ENCODE data around the gene ANO3.

ANO3 gene

GRCh38 chr11:26418386-26418912 lies 86.5 kb downstream of the ANO3 start:
- Histone ChIP-seq H2AFZ (ENCODE audit: low read length) (no peak overlapping the region), H3K9me3 (ENCODE audit: insufficient read depth, low read depth, low read length) (no peaks in the 10 kb centered on the region), H3K4me3 (ENCODE audit: low read length, poor library complexity, severe bottlenecking) (no peak overlapping the region), H3K79me2 (ENCODE audit: insufficient read depth, low read length) (no peaks in the 10 kb centered on the region), H3K4me2 (ENCODE audit: low read depth, low read length, poor library complexity, severe bottlenecking) (no peak overlapping the region), H3K9ac (ENCODE audit: low read depth, low read length, poor library complexity, severe bottlenecking) (no peak overlapping the region), H3K36me3 (ENCODE audit: insufficient read depth, low read length) (no peaks in the 10 kb centered on the region), H3K27me3 (ENCODE audit: insufficient read depth, low read length, poor library complexity, severe bottlenecking) (no peaks in the 10 kb centered on the region), H3K4me1 (ENCODE audit: insufficient read depth, low read length, poor library complexity, severe bottlenecking) (no peaks in the 10 kb centered on the region), H3K9me2 (replicated peaks; ENCODE audit: low read depth, low read length) (no peaks in the 10 kb centered on the region), H4K20me1 (ENCODE audit: insufficient read depth, low read length, poor library complexity, severe bottlenecking) (no peaks in the 10 kb centered on the region), H3F3A (ENCODE audit: low read depth) (no peaks in the 10 kb centered on the region)
- TF ChIP-seq EZH2phosphoT487 (IDR thresholded peaks at IDR 0.05; ENCODE audit: borderline replicate concordance) (no peak), CTCF (conservative IDR thresholded peaks at IDR 0.05; ENCODE audit: low read length) (no peak)

GRCh38 chr11:26420331-26420730 lies 88.4 kb downstream of the ANO3 start:
- Histone ChIP-seq H3K4me2 (ENCODE audit: low read depth, low read length, poor library complexity, severe bottlenecking) (no peak overlapping the region), H3K4me3 (ENCODE audit: low read length, poor library complexity, severe bottlenecking) (no peak overlapping the region), H2AFZ (ENCODE audit: low read length) (no peak overlapping the region), H4K20me1 (ENCODE audit: insufficient read depth, low read length, poor library complexity, severe bottlenecking) (no peaks in the 10 kb centered on the region), H3K79me2 (ENCODE audit: insufficient read depth, low read length) (no peaks in the 10 kb centered on the region), H3K9me3 (ENCODE audit: insufficient read depth, low read depth, low read length) (no peaks in the 10 kb centered on the region), H3F3A (ENCODE audit: low read depth) (no peaks in the 10 kb centered on the region), H3K27me3 (ENCODE audit: insufficient read depth, low read length, poor library complexity, severe bottlenecking) (no peaks in the 10 kb centered on the region), H3K36me3 (ENCODE audit: insufficient read depth, low read length) (no peaks in the 10 kb centered on the region), H3K9me2 (replicated peaks; ENCODE audit: low read depth, low read length) (no peaks in the 10 kb centered on the region), H3K4me1 (ENCODE audit: insufficient read depth, low read length, poor library complexity, severe bottlenecking) (no peaks in the 10 kb centered on the region), H3K9ac (ENCODE audit: low read depth, low read length, poor library complexity, severe bottlenecking) (no peak overlapping the region)
- TF ChIP-seq EZH2phosphoT487 (IDR thresholded peaks at IDR 0.05; ENCODE audit: borderline replicate concordance) (no peak), CTCF (conservative IDR thresholded peaks at IDR 0.05; ENCODE audit: low read length) (no peak)

- Histone ChIP-seq H2AFZ (ENCODE audit: low read length) (no peak overlapping the region), H3K4me3 (ENCODE audit: low read length, poor library complexity, severe bottlenecking) (no peak overlapping the region), H3K9me2 (replicated peaks; ENCODE audit: low read depth, low read length) (no peaks in the 10 kb centered on the region), H3K4me2 (ENCODE audit: low read depth, low read length, poor library complexity, severe bottlenecking) (no peak overlapping the region), H4K20me1 (ENCODE audit: insufficient read depth, low read length, poor library complexity, severe bottlenecking) (no peaks in the 10 kb centered on the region), H3K9ac (ENCODE audit: low read depth, low read length, poor library complexity, severe bottlenecking) (no peak overlapping the region), H3K9me3 (ENCODE audit: insufficient read depth, low read depth, low read length) (no peaks in the 10 kb centered on the region), H3F3A (ENCODE audit: low read depth) (no peaks in the 10 kb centered on the region), H3K27me3 (ENCODE audit: insufficient read depth, low read length, poor library complexity, severe bottlenecking) (no peaks in the 10 kb centered on the region), H3K36me3 (ENCODE audit: insufficient read depth, low read length) (no peaks in the 10 kb centered on the region), H3K79me2 (ENCODE audit: insufficient read depth, low read length) (no peaks in the 10 kb centered on the region), H3K4me1 (ENCODE audit: insufficient read depth, low read length, poor library complexity, severe bottlenecking) (no peaks in the 10 kb centered on the region)
- no peak for TF ChIP-seq EZH2phosphoT487 (IDR thresholded peaks at IDR 0.05; ENCODE audit: borderline replicate concordance)
- TF ChIP-seq CTCF (conservative IDR thresholded peaks at IDR 0.05; ENCODE audit: low read length): no peak
Observed at GRCh38 chr11:26424255-26424654, 92.3 kb downstream of the ANO3 start.
